Measurements from ENCODE around the gene CLOCK. TPM values are rescaled to one million over a fixed set of nuclear protein-coding genes. Genes with fewer than 3 reads are reported as not detected.

CLOCK gene
- polyA plus RNA-seq, 2 of the 4 experiments (the other 2 are of a cell fraction): 6.6 to 14.2 TPM

- Histone ChIP-seq H3K27ac (no peak overlapping the region), H3K4me3 (no peak overlapping the region), H3K9me3 (peaks cover 9% of the 10 kb centered on the region; the same call in 1 of the 3 replicates), H3K4me1 (no peaks in the 10 kb centered on the region), H3K4me2 (no peak overlapping the region)
- TF ChIP-seq KDM5A (IDR thresholded peaks at IDR 0.05) (no peak), FOXS1 (CRISPR knock-in tag; IDR thresholded peaks at IDR 0.05) (no peak), BHLHE40 (IDR thresholded peaks at IDR 0.05; ENCODE audit: low read depth, low read length) (no peak), RNF2 (IDR thresholded peaks at IDR 0.05; ENCODE audit: borderline replicate concordance, low read depth) (no peak), FOSL2 (IDR thresholded peaks at IDR 0.05) (no peak), FOSL2 (CRISPR knock-in tag; IDR thresholded peaks at IDR 0.05) (no peak), REST (IDR thresholded peaks at IDR 0.05) (no peak), NFE2L2 (conservative IDR thresholded peaks at IDR 0.05; ENCODE audit: low read length) (no peak), HOXB13 (CRISPR knock-in tag; IDR thresholded peaks at IDR 0.05; ENCODE audit: low read depth) (no peak), JUNB (IDR thresholded peaks at IDR 0.05) (no peak), CBX2 (IDR thresholded peaks at IDR 0.05; ENCODE audit: borderline replicate concordance, low read depth) (no peak), RAD21 (conservative IDR thresholded peaks at IDR 0.05 in 1 of 2, IDR thresholded peaks at IDR 0.05 in 1 of 2) (no peak)
- ChIA-PET POLR2A (no interaction called here), CTCF (interaction anchor here (0.6 kb wide), 1 partner anchor 46 kb away, joined by 3 read pairs; no protein-coding TSS in a partner anchor)
- WGBS (ENCODE audit: missing lambda C conversion rate): 89% methylated on average over 4 of the region's 4 CpGs
- FAIRE-seq (no peak), ATAC-seq (no peak), DNase-seq (ENCODE audit: low read depth in 1 of 2, low spot score in 1 of 2) (no peak)
Observed at GRCh38 chr4:55530691-55531090, 16.0 kb downstream of the CLOCK start.

DNA sequence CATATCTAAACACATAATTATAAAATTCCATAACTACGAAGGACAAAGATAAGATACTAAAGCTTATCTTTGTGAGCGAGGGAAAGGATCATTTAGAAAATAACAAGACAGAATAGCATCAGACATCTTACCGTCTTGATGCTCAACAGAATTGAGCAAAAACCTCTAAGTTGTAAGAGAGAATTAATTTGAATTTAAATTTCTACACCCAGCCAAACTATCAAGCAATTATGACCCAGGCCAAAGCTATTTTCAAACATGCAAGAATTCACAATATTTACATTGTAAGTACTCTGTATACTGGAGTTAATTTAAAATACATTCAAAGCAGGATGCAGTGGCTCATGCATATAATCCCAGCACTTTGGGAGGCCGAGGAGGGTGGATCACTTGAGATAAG, 16.5 kb downstream of the CLOCK start:
- WGBS (ENCODE audit: missing lambda C conversion rate): 90% methylated on average over 4 of the region's 4 CpGs

DNA sequence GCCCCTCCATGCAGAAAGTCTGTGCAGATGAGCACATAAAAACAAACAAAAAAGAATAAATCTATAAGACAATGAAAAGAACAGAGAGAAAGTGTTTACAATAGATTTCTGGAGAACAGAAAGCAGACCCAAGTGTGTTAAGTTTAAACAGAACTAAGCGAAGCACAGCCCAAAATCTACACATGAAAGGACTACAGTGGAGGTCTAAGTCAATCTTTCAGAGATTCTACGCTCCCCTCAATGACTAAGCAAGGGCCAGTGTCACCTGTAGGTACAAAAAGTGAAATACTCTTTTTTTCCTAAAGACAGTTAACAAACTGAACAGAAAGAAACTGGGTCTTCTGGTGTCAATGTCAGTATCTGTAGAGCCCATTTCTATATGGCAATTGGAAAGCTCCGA, 18.2 kb downstream of the CLOCK start:
- Histone ChIP-seq H3K4me2 (no peak overlapping the region), H3K27ac (no peak overlapping the region), H3K4me1 (peaks cover 6% of the 10 kb centered on the region; the same call in 2 of the 3 replicates), H3K9me3 (peaks cover 9% of the 10 kb centered on the region; the same call in 1 of the 3 replicates), H3K4me3 (no peak overlapping the region)
- ChIA-PET CTCF (interaction anchor here (1.2 kb wide), 1 partner anchor 183 kb away, joined by 3 read pairs; the partner anchor contains the start of gene SRD5A3), POLR2A (no interaction called here)
- FAIRE-seq: no peak
- TF ChIP-seq FOXS1 (CRISPR knock-in tag; IDR thresholded peaks at IDR 0.05): no peak
- no peak for TF ChIP-seq JUNB (IDR thresholded peaks at IDR 0.05)
- no peak for TF ChIP-seq SMC3 (IDR thresholded peaks at IDR 0.05)
- no peak for TF ChIP-seq PHF8 (IDR thresholded peaks at IDR 0.05; ENCODE audit: borderline replicate concordance, low read depth)
- TF ChIP-seq, protein P1, sequence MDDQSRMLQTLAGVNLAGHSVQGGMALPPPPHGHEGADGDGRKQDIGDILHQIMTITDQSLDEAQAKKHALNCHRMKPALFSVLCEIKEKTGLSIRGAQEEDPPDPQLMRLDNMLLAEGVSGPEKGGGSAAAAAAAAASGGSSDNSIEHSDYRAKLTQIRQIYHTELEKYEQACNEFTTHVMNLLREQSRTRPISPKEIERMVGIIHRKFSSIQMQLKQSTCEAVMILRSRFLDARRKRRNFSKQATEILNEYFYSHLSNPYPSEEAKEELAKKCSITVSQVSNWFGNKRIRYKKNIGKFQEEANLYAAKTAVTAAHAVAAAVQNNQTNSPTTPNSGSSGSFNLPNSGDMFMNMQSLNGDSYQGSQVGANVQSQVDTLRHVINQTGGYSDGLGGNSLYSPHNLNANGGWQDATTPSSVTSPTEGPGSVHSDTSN (IDR thresholded peaks at IDR 0.05): no peak
- TF ChIP-seq POLR2A (IDR thresholded peaks at IDR 0.05; ENCODE audit: low read length): no peak
- no peak for TF ChIP-seq BCL3 (IDR thresholded peaks at IDR 0.05)
- no peak for TF ChIP-seq HMGXB4 (CRISPR knock-in tag; IDR thresholded peaks at IDR 0.05; ENCODE audit: borderline replicate concordance)
- TF ChIP-seq ZSCAN20 (CRISPR knock-in tag; IDR thresholded peaks at IDR 0.05): no peak
- DNase-seq (ENCODE audit: low read depth in 1 of 2, low spot score in 1 of 2): no peak
- 94% methylated on average over 3 of the region's 3 CpGs for WGBS (ENCODE audit: missing lambda C conversion rate)
- ATAC-seq: no peak

More for the DNA sequence above, 16.5 kb downstream of the CLOCK start:
- no peak for DNase-seq (ENCODE audit: low read depth in 1 of 2, low spot score in 1 of 2)
- Histone ChIP-seq H3K4me2 (no peak overlapping the region), H3K4me3 (no peak overlapping the region), H3K9me3 (peaks cover 9% of the 10 kb centered on the region; the same call in 1 of the 3 replicates), H3K4me1 (no peaks in the 10 kb centered on the region), H3K27ac (no peak overlapping the region)
- ChIA-PET CTCF (interaction anchor here (0.6 kb wide), 1 partner anchor 811 kb away, joined by 3 read pairs; no protein-coding TSS in a partner anchor), POLR2A (no interaction called here)
- ATAC-seq: no peak
- no peak for FAIRE-seq
- TF ChIP-seq BCL3 (IDR thresholded peaks at IDR 0.05): no peak
- no peak for TF ChIP-seq JUN (IDR thresholded peaks at IDR 0.05)
- TF ChIP-seq MAZ (IDR thresholded peaks at IDR 0.05; ENCODE audit: borderline replicate concordance, low read depth, low read length): no peak
- no peak for TF ChIP-seq CBX8 (IDR thresholded peaks at IDR 0.05)
- no peak for TF ChIP-seq HES2 (IDR thresholded peaks at IDR 0.05)
